NCI-H1436 treated with DMSO at 0.1 percent for 48 hours (cell line): ENCODE measurements around the gene ANKMY1.

Experiments
- DNase-seq: peaks from one replicate; lab custom pipeline; 2025; lab: John Stamatoyannopoulos, UW

ANKMY1 gene

DNA sequence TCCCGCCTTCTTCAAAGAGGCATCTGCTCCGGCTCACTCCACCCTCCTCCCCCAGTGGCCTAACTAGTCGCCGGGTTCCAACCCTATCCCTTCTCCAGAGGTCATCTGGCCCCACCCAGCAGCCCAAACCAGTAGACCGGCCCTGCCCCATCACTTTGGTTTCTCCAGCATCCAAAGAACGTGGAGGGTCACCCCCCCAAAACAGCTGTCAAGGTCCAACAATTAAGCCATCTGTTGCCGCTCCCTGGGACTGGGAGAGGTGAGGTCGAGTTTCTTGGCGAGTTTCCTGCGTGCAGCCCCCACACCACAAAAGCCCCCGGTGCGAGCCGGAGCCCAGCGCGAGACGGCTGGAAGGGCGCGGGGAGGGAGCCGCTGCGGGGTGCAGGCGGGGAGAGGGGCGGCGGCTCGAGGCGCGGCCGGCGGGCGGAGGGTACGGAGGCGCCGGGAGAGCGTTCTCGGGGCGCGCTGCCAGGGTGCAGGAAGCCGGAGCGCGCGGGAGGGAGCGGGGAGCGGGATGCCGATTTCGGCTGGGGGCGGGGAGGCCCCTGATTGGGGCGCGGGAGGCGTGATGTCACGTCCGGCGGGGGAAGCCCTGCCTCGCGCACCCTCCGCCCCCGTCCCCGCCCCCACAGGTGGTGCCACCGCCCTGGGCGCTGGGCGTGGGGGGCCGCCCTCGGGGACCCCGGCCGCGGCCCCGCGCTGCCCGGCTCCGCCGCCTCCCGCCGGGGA, 122.9 kb downstream of the ANKMY1 start:
- DNase-seq, result no peak

DNA sequence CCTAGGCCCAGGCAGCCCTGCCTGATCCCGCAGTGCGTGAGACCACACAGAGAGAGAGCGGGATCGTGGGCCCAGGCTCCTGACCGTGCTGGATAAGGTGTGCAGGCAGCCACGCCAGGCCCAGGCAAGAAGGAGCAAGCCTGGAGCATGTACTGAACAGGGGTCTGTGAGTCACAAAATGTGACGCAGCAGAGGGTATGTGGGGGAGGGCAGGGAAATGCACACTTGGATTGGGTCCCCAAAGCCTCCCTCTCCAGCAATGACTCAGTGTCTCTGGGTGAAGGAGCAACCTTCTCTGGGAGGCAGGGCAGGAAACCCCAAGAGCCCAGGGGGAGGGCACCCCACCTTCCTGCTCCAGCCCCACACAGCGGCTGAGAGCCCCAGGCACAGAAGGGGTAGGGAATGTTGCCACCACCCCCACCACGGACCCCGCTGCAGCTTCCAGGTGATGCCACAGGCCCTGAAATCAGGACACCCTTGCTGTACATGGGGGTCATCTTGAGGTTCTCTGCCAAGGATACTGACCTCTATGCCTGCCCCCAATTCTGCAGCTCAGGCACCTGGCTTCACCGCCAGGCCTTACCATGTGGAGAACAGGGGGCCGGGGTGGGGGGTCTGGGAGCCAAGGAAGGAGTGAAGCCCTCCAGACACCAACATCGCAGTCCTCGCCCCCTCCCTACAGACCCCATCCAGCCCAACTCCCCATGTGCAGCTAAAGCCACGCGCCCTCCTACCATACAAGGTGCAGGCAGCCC, 123.6 kb downstream of the ANKMY1 start:
- DNase-seq, result no peak

DNA sequence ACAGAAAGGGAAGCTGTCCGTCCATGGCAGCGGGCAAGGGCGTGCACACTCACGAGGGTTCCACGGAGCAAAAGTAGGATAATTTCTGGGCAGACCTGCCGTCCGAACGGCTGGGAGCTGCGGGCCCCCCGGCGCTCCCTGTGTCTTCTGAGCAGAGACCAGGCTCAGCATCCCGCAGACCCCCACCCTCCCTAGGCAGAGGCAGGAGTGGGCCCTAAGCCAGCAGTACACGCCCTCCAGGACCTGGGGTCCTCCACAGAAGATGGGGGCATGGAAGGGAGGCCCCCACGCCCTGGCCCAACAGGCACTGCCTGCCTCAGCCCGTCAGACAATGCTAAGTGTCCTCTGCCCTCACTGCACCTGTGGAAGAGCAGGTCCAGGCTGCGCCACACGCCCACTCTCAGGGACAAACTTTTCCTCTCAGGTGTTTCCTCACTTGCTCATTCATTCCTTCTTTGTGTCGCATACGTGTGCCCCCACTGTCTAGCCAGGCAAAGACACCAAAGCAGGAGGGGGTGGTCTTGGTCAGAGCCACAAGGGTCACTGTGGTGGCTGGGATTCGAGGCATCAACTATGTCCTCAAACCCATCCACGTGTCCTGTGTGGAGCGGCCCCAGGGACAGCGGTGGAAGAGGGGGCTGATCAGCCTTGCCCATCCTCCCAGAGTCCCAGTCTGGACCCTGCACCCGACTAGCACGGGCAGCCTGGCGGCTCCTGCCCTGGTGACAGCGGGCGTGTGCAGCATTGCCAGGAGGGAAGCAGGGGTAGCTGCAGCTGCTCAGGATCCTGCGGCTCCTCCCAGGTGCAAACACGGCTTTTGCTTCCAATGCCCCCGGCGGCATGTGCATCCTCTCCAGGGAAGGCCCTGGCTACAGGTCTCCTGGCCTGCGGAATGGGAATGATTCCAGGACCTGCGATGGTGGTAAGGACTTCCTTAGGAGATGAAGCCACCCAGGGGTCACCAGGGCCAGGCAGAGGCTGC, 124.7 kb downstream of the ANKMY1 start:
- DNase-seq, result no peak

DNA sequence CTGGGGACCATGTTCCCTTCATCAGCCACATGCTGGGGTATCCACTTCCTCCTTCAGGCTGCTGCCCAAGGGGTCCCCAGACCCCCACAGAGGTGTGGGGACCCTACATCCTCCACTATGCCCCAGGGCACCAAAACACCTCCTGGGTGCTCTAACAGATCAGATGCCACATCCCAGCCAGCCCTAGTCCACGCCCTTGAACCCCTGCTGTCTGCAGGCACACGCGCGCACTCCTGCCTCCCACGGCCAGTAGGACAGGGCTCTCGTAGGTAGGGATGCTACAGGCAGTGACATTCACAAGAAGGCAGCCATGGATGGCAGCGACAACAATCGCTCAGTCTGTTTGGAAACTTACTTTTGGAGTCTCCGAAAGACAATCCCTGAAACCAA, 125.4 kb downstream of the ANKMY1 start:
- DNase-seq, result no peak

DNA sequence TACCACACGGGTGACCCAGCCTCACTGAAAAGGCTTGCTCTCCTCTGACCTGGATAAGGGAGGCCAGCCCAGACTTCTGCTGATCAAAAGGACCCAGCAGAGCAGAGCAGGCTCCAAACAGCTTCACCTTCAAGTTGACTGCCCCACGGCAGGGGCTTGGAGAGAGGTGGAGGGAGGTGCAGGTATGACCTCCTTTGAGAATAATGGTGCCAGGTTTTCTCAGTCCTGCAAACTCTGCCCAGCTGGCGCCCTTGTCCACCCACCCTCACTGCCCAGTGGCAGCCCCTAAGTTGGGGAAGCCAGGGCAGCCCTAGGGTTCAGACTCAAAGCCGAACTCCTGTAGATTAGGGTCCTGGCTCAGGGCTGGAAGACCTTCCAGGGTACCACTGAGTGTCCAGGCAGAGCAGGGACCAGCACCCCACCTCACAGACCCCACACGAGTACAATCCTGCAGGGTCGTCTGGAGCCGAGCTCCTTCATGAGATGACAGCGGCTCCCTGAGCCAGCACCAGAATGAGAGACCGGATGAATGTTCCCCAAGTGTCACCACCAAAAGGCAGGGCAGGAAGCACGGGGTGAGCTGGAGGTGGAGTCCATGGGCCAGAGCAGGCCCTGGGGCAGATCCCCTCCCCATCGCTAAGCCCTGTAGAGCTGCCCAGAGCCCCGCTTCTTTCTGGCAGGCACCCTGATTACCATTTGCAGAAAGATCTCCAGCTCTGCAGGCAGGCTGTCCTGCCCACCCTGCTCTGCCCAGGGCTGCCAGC, 125.9 kb downstream of the ANKMY1 start:
- DNase-seq, result no peak

DNA sequence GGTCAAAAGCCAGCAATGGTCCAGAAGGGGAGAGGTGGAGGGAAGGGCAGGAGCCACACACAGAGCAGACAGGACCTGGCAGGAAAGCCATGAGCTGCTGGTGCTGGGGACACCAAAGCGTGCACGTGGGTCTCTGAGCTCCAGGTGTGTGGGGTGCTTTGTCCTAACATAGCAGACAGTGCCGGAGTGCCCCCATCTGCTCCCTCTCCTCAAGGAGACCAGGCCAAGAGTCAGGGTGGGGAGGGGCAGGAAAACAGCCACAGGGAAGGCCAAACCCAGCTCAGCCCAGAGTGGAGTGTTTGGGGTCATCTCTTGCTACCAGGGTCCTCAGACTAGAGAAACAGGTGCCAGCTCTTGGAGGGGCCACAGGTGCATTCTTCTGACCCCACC, 126.5 kb downstream of the ANKMY1 start:
- no peak for DNase-seq

DNA sequence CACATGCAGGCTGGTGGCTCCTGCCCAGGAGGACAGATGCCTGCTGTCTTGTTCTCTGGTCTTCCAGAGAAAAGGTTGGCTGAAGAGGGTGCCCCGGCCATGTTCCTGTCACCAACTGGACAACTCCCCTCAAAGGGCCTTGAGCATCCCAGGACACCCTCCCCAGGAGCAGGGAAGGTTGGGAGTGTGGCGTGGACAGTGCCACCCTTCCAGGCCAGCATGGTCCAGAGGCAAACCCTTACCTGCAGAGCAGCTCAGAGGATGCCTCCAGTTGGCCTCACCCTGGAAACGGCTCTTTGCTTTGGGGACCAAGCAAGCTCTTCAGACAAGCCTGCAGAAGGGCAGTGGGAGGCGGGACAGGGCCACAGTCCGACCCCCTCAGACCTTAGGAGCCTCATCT, 127.2 kb downstream of the ANKMY1 start:
- no peak for DNase-seq

DNA sequence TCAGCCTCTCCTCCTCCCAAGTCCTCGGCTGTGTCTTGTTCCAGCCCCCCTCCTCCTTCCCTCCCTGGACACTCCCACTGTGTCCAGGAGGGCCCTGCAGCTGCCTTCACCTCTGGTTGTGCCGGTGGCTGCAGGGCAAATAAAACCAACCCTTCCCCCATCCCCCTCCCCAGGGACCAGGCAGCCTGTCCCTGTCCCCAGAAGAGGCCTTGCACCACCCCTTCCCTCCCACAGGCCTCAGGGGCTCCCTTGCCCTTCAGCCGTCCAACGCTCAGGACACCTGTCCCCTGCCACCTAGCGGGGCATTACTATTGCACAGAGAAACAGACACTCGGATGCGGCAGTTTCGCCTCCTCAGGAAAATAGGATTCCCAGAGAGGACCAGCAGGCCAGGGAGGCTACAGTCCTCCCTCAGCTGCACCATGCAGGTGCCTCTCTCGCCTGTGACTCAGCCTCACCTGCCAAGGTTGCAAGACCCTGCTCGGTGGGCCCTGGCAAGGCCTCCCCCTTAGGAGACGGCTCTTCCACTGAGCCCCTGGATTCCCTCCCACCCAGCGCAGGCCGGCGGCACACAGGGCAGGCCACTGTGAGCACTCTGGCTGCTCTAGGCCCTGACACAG, 127.8 kb downstream of the ANKMY1 start:
- no peak for DNase-seq
